HG03575 (cell line): ENCODE results near the gene ELMOD3.
"Not testable (repeated sequence)": the region's sequence is repeated elsewhere in the genome, so short reads cannot be mapped to it uniquely, and the experiment has no call there.

Experiments
- ATAC-seq: cut with Tn5 transposase; IDR thresholded peaks from one replicate; pipeline ENCODE4 v1.9.1; 2021; ENCODE audit not compliant: unreplicated experiment, insufficient number of reproducible peaks, low FRiP score; ENCODE audit errors: extremely low read depth

Gene ELMOD3

GRCh38 chr2:85435220-85435958 lies 80.8 kb downstream of the ELMOD3 start:
- ATAC-seq, result no peak

DNA sequence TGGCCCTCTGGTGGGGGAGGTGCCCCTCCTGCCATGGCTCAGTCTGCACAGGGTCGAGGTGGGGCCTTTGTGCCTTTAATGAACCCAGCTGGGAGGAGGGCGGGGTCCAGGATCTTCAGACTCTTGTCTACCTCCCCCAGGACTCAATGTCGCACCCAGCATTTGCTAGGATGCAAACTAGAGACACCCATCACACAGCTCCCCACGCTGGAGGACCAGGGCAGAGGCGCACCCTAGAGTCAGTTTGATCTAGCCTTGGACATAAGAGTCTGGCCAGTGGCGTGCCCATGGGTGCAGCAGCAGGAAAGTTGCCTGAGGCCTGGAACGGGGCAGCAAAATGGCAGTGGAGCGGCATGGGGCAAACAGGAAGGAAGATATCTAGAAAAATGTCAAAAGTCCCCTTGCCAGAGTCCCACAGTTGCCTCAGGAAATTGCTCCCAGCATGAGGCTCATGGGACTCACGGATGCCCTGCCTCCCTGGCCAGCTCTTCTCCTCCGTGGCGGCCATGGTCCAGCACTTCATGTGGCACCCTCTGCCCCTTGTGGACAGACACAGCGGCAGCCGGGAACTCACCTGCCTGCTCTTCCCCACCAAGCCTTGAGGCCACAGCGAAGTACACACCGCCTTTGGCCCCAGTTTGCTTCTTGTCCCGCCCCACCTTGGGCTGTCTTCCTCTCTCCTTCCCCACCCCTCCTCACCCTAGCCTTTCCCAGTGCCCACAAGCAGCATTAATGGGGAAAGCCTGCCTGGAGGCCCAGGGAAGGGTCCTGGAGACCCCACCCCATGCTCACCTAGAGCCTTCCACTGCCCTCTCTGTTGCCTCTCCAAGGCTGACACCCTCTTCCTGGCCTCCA lies 81.6 kb downstream of the ELMOD3 start:
- no peak for ATAC-seq

DNA sequence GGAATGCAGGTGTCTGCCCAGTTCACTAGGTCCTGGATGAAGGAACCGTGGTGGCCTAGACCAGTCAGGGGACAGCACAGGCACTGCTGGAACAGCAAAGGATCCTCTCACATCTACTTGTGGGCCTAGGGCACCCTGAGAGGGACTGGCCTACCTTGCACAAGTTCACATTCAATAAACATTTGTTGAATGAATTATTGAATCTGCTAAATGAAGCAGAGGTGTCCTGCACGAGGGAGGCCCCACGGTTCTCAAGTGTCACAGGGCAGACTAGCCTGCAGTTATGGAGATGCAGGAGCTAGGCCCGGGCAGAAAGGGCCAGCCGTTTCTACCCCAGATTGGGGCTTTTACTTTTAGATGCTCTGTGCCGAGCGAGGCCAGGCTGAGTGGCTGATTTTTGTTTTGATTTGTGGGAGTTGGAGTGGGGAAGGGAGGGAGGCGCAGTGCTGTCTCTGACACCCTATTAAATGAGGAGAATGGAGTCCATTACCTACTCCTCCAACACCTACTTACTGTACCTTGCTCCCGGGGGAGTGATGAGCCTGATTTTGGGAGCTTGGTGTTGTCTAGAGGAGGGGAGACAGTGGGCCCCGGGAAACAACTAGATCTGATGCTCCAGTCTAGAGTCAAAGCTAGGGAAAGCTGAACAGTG lies 82.4 kb downstream of the ELMOD3 start:
- ATAC-seq, result no peak

- ATAC-seq, result no peak
Measured at GRCh38 chr2:85437488-85438200, 83.1 kb downstream of the ELMOD3 start.

- no peak for ATAC-seq
Measured at GRCh38 chr2:85438201-85439024, 83.8 kb downstream of the ELMOD3 start.

DNA sequence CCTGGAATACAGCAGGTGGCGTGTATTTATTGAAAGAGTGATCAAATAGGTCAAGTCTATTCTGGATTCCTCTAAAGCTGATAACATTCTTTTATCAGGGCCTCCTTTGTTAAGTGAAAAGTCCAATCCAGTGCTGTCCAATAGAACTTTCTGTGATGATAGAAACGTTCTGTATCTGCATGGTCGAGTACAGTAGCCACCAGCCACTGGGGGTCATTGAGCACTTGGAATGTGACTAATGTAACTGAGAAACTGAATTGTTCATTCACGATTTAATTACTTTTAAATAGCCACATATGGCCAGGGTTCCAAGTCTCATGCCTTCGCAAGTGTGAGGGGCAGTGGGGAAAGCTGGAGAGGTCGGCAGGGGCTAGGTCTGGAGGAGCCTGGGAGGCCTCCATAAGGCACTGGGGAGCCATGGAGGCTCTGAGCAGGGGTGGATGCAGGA lies 84.5 kb downstream of the ELMOD3 start:
- ATAC-seq, result no peak

- ATAC-seq, result not testable (repeated sequence)
Measured at GRCh38 chr2:85439569-85439968, 85.0 kb downstream of the ELMOD3 start.

DNA sequence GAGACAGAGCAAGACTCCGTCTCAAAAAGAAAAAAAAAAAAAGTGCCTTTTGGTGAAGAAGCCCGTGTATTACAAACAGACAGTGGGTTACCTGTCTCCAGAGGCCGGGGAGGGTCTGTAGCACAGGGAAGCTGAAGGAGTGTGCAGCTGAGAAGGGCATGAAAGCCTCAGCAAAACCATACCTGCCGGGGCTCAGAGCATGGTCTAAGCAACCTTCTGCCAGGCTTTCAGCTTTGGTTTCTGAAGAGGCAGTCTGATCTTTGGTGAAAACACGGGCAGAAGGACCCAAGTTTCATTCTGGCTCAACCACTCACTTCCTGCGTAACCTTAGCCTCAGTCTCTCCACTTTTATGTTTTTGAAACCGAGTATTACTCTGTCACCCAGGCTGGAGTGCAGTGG lies 85.4 kb downstream of the ELMOD3 start:
- no peak for ATAC-seq

DNA sequence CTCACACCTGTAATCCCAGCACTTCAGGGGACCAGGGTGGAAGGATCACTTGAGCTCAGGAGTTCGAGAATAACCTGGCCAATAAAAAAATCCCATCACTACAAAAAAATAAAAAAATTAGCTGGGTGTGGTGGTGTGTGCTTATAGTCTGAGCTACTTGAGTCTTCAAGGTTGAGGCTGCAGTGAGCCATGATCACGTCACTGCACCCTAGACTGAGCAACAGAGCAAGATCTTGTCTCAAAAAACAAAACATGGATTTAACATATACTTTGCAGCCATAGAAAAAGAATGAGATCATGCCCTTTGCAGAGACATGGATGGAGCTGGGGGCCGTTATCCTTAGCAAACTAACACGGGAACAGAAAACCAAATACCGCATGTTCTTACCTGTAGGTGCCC lies 86.2 kb downstream of the ELMOD3 start:
- ATAC-seq, result no peak
